ENCODE data around the gene IL2RA. TPM values are rescaled to one million over a fixed set of nuclear protein-coding genes. Genes with fewer than 3 reads are reported as not detected.

IL2RA gene
- total RNA-seq, 2 experiments from 2014 or later: 437 to 446 TPM

DNA sequence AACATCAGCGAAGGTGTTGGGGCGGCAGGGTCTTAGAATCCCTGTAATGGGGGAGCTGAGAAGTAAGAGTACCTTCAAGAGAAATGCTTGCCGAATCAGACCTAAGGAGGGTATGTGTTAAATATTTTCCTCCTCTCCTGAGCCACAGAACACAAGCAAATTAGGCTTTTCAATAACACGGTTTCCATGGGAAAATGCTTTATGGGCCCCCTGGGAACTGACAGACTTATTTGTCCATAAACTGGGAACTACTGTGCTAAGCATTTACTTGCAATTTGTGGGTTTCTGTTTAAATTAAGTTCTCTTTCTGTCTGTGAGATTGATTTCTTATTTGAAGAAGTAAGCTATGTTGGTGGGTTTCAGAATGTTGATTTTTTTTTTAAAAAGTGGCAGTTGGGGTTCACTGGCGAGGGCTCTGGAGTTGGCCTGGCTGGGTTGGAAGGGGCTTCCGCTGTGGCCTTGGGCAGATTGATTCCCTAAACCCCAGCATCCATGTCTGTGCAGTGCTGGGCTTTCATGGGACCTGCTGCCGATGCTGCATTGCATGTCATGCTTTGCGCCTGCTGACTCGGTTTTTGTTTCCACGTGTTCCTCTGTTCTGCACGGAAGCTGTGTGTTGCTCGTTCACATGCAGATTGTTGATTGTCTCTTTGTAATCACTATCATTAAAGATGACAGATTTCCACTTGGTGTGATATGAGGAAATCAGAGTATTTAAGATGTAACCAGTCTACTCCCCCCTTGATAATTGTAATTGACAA is 33.8 kb upstream of the IL2RA start:
- no peak for DNase-seq
- ChIA-PET CTCF (interaction anchor here (0.9 to 1.4 kb wide), 2 partner anchors 9 to 306 kb away, joined by 5 to 7 read pairs; no protein-coding TSS in a partner anchor), POLR2A (no interaction called here)
- Mint-ChIP-seq H3K27ac (no peak overlapping the region), H3K4me3 (no peak overlapping the region), H3K4me1 (peaks cover 65% of the 10 kb centered on the region), H3K36me3 (ENCODE audit: low read depth) (peaks cover 51% of the 10 kb centered on the region), H3K27me3 (no peaks in the 10 kb centered on the region), H3K9me3 (no peaks in the 10 kb centered on the region)

DNA sequence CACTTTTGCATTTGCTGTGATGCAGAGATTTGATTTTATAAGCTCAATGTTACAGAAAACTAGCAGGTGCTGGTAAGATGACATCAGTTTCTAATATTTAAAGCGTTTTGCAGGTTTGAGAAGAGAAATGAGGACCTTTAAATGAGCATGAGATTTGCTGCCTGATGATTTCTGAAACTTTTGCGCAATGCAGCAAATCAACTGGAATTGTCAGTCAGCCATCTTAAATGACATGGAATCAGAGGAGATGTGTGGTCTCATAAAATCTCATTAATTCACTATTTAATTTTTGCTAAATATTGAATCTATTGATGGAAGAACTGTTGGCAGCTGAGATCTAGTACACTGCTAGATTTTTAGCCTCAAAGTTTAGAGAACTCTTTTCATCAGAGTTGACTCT is 30.6 kb upstream of the IL2RA start:
- POLR2A ChIA-PET: interaction anchor here (0.6 to 1.7 kb wide), 5 partner anchors 10 to 404 kb away, joined by 3 to 7 read pairs (median 4); no protein-coding TSS in a partner anchor
- Mint-ChIP-seq H3K27me3 (no peaks in the 10 kb centered on the region), H3K4me3 (no peak overlapping the region), H3K4me1 (peaks cover 75% of the 10 kb centered on the region), H3K9me3 (no peaks in the 10 kb centered on the region), H3K27ac (no peak overlapping the region), H3K36me3 (ENCODE audit: low read depth) (peaks cover 36% of the 10 kb centered on the region)
- DNase-seq: no peak
- CTCF ChIA-PET: interaction anchor here (1.0 to 2.7 kb wide), 3 partner anchors 74 to 110 kb away, joined by 3 to 7 read pairs (median 6); partner anchors contain the start of gene PFKFB3

DNA sequence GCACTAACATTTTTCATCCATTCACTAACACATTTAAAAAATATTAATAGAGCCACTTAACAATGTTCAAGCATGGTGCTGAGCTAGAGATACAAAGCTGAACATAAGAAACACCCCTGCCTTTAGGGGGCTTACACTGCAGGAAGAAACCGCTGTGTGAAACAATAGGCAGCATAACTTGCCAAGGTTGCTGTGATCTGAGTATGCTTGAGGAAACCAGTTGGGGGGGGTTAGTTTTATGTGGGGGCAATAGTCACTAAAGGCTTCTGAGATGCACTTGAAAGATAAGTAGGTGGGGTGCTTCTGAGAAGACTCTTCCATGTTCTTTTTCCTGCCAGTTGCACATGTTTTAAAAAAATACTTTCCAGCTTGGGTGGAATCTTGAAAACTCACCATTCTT is 29.5 kb upstream of the IL2RA start:
- ChIA-PET POLR2A (interaction anchor here (1.0 to 2.6 kb wide), 4 partner anchors 29 to 41 kb away, joined by 3 to 18 read pairs (median 6); no protein-coding TSS in a partner anchor), CTCF (interaction anchor here (0.6 to 2.9 kb wide), 8 partner anchors 41 to 310 kb away, joined by 3 to 7 read pairs (median 3); partner anchors contain the start of genes ANKRD16, FBH1 and PFKFB3)
- Mint-ChIP-seq H3K9me3 (no peaks in the 10 kb centered on the region), H3K4me1 (peaks cover 79% of the 10 kb centered on the region), H3K27ac (peak overlapping the region; percentile 31), H3K36me3 (ENCODE audit: low read depth) (peaks cover 28% of the 10 kb centered on the region), H3K27me3 (no peaks in the 10 kb centered on the region), H3K4me3 (peak overlapping the region; percentile 35)
- DNase-seq: no peak

DNA sequence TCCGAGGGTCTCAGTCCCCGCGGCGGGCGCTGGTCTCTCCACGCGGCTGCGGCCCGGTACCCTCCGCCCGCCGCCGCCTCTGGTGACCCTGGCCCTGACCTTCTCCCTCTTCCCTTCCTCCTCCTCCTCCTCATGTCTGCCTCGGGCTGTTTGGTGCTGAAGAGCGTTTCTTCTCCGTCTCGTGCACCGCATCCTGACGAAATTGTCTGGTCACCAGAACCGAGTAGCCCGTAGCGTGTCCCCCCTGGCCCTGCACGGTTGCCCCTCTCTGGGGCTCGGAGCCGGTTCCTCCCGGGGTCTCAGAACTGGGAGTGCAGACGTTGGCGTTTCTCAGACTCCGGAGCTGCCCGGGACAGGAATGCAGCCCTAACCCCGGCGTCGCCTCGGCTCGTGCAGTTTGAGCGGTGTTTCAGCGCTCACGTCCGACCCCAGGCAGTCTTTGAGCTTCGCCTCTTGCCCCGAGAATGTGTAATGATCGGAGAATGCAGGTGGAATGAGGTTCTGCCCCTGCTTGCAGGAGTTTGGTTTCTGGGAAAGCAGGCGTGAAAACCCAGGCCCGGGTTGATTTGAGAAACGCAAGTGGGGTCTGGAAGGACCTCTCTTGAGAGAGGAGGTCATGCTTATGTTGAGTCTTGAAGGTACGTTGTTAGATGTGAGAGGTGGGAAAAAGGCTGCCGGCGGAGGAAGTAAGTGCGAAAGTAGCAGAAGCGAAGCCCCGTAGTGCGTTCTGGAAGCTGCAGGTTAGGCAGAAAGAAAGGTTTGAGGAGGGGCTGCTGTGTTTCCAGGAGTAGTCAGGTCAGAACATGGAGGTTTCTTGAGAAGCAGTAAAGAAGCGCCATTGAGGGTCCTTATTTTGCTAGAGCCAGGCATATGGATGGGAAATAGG is 27.4 kb upstream of the IL2RA start:
- peaks cover 73% of the 10 kb centered on the region for H3K4me1 Mint-ChIP-seq
- peak overlapping the region; percentile 54 for H3K27ac Mint-ChIP-seq
- peaks cover 24% of the 10 kb centered on the region for H3K36me3 Mint-ChIP-seq (ENCODE audit: low read depth)
- POLR2A ChIA-PET: interaction anchor here (0.8 to 2.6 kb wide), 21 partner anchors 8 to 384 kb away, joined by 3 to 18 read pairs (median 5); partner anchors contain the start of genes IL15RA and IL2RA
- H3K9me3 Mint-ChIP-seq: no peaks in the 10 kb centered on the region
- CTCF ChIA-PET: interaction anchor here (0.8 to 2.9 kb wide), 14 partner anchors 8 to 316 kb away, joined by 3 to 8 read pairs (median 4); partner anchors contain the start of genes IL2RA and PFKFB3
- H3K27me3 Mint-ChIP-seq: no peaks in the 10 kb centered on the region
- DNase-seq: no peak
- peak overlapping the region; percentile 96 for H3K4me3 Mint-ChIP-seq

DNA sequence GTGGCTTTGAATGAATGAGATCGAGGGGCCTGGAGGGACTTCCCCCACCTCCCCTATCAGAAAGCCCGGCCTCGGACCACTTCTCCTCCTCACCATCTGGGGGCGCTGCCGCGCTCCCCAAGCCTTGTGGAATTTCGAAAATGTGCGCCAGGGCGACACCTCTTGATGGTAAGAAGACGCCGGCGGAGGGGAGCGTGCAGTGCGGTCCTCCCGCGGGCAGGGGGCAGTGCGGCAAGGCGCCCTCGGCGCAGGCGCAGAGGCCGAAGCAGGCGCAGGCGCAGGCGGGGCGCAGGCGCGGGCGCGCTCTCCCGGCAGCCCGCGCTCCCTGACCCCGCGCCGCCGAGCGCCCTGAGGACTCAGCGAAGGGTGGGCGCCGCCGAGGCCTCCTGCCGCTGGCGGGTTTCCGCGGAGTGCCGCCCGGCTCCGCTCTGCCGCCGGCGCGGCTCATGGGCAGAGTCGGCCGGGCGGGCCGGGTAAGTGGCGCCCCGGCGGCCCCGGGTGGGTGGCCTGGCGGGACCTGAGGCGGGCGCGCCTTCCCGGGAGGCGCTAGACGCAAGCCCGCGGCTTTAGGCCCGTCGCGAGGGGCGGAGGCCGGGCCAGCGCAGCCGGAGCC is 26.7 kb upstream of the IL2RA start, which contains the start of gene RBM17:
RBM17 (plus strand) TSS at position 314 of the 613 bp plus-strand sequence. CDS start 8,032 bp downstream, outside the sequence.
- Mint-ChIP-seq H3K27me3 (no peaks in the 10 kb centered on the region), H3K4me3 (peak within 1 kb of the TSS; percentile 96), H3K9me3 (no peaks in the 10 kb centered on the region), H3K4me1 (peaks cover 71% of the 10 kb centered on the region), H3K36me3 (ENCODE audit: low read depth) (peaks cover 18% of the 10 kb centered on the region), H3K27ac (peak within 1 kb of the TSS; percentile 54)
- DNase-seq: peak; percentile 98
- ChIA-PET POLR2A (interaction anchor here (0.9 to 2.6 kb wide), 11 partner anchors 11 to 321 kb away, joined by 3 to 18 read pairs (median 6); partner anchors contain the start of genes IL15RA and IL2RA), CTCF (interaction anchor here (1.2 to 3.4 kb wide), 7 partner anchors 18 to 114 kb away, joined by 4 to 138 read pairs (median 7); partner anchors contain the start of genes IL2RA and PFKFB3)

DNA sequence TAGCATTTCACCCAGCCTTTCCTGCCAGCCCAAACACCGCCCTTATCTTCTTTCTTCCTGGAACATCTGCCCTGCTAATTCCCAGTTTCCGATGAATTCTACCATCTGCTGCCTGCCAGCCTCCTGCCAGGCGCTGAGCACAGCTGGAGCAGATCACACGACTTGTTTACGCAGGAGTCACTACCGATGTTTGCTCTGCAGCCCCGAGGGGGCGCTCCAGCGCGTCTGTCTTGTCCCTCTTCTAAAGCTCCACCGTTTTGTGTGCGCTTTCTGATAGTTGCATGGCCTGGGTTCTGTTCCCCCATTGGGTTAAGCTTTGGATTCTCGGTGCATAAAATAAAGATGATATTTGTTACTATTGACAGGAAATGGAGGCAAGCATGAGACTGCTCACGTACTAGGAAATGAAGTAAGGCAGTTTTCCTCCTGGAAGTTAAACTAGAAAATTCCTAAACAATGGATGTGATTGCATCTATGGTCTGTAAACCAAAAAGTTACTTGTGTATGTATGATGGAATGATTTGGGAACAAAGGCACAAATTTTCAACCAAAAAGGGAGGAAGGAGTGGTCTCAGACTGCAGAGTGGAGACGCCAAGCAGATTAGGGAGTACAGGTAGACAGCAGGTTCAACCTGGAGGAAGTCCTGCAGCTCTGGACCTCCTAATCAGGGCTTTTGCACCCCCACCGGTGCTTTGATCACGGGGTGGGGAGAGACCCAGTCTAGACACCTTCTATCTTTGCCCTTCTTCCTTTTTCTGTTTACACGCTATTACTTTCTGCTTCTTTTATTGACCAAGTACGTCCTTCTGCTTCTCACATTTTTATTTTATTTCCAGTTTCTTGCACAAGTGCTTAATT is 24.4 kb upstream of the IL2RA start:
- no peaks in the 10 kb centered on the region for H3K27me3 Mint-ChIP-seq
- peak; percentile 90 for DNase-seq
- peak overlapping the region; percentile 87 for H3K27ac Mint-ChIP-seq
- peaks cover 4% of the 10 kb centered on the region for H3K9me3 Mint-ChIP-seq
- POLR2A ChIA-PET: interaction anchor here (0.7 to 2.9 kb wide), 13 partner anchors 13 to 322 kb away, joined by 3 to 50 read pairs (median 10); partner anchors contain the start of genes ANKRD16, FBH1 and IL2RA
- H3K36me3 Mint-ChIP-seq (ENCODE audit: low read depth): peaks cover 18% of the 10 kb centered on the region
- peak overlapping the region; percentile 63 for H3K4me3 Mint-ChIP-seq
- H3K4me1 Mint-ChIP-seq: peaks cover 78% of the 10 kb centered on the region
- CTCF ChIA-PET: interaction anchor here (0.5 to 3.4 kb wide), 36 partner anchors 9 to 1324 kb away, joined by 3 to 138 read pairs (median 7); partner anchors contain the start of genes IL15RA, IL2RA, PFKFB3 and SFMBT2

DNA sequence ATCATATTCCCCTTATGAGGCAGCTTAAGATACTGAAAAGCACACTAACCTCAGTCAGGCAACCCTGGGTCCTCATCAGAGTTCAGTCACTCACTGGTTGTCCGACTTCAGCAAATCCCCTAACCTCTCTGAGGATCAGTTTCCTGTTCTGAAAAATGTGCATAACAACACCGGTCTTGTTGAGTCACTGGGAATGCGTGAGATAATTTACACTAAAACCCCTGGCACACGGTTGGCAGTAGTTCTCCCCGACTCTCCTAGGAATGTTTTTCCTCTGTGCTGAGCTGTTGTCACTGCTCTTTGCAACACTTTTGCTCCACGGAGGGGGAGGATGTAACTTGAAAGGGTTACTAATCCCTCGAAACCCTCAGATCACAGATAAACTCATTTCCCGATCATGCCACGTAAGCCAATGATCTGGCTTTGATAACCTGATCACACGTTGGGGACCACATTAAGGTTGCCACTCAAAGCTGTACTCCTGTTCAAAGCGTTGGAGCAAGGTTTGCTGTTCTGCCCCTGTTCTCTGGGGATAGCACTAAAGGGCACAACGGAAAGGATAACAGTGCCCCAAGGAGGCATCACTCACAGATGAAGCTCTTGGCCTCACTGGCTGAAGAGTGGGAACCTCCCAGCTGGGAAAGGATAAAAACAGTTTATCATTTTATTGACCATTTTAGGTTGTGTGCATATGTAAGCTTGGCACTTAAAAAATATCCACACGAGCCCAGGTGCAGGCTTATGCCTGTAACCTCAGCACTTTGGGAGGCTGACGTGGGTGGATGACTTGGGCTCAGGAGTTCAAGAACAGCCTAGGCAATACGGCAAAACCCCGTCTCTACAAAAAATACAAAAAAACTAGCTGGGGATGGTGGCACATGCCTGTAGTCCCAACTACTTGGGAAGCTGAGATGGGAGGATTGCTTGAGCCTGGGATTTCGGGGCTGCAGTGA is 21.6 kb upstream of the IL2RA start:
- Mint-ChIP-seq H3K27me3 (no peaks in the 10 kb centered on the region), H3K9me3 (peaks cover 4% of the 10 kb centered on the region), H3K4me1 (peaks cover 74% of the 10 kb centered on the region), H3K36me3 (ENCODE audit: low read depth) (peaks cover 14% of the 10 kb centered on the region), H3K27ac (peak overlapping the region; percentile 86), H3K4me3 (peak overlapping the region; percentile 68)
- CTCF ChIA-PET: interaction anchor here (0.8 to 2.6 kb wide), 17 partner anchors 9 to 516 kb away, joined by 3 to 24 read pairs (median 8); partner anchors contain the start of genes IL15RA and PFKFB3
- POLR2A ChIA-PET: interaction anchor here (0.6 to 5.5 kb wide), 17 partner anchors 9 to 506 kb away, joined by 3 to 168 read pairs (median 6); partner anchors contain the start of genes GDI2, IL15RA and IL2RA
- DNase-seq: peak; percentile 77

DNA sequence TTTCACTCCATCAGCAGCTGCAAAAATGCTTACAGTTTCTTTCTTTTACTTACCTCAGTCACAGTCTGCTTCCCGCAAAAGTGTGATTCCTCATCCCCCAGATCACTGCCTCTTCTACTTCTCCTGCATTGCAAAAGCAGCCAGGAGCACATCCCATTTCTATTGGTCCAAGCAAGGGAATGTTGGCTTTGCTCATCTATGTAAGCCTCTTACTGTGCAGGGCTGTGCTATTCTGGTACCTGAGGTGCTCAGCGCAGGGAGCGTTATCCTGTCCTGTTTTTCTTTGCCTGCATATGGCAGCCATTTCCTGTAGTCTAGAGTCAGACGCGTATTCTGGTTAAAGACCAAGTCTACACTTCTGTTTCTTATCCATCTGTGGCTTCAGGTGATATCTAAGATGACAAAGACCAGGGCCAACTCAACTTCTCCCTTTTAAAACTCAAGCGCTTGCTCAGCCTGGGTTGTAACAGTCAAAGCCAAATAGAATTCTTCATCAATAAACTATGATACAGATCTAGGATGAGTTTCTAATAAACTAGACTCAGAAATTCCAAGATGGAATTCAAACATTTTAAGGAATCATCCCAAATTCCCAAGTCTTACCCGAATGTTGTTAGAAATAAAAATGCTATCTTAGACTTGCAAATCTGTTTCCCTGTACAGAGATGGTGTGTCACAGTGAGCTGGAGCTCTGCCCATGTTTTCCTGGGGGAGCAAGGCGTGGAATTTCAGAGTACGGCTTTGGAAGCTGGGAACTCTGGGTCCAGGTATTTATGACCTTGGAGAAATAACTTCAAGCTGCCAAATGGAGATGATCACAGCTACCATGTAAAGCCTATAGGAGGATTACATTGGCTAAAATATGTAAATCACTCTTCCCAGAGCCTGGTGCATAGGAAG is 20.6 kb upstream of the IL2RA start:
- CTCF ChIA-PET: interaction anchor here (0.8 to 2.6 kb wide), 16 partner anchors 8 to 518 kb away, joined by 3 to 24 read pairs (median 8); no protein-coding TSS in a partner anchor
- Mint-ChIP-seq H3K4me1 (peaks cover 66% of the 10 kb centered on the region), H3K36me3 (ENCODE audit: low read depth) (peaks cover 14% of the 10 kb centered on the region), H3K27me3 (no peaks in the 10 kb centered on the region), H3K9me3 (peaks cover 4% of the 10 kb centered on the region), H3K27ac (peak overlapping the region; percentile 86), H3K4me3 (peak overlapping the region; percentile 68)
- POLR2A ChIA-PET: interaction anchor here (0.9 to 5.5 kb wide), 14 partner anchors 7 to 414 kb away, joined by 3 to 168 read pairs (median 7); partner anchors contain the start of genes GDI2, IL15RA and IL2RA
- no peak for DNase-seq

DNA sequence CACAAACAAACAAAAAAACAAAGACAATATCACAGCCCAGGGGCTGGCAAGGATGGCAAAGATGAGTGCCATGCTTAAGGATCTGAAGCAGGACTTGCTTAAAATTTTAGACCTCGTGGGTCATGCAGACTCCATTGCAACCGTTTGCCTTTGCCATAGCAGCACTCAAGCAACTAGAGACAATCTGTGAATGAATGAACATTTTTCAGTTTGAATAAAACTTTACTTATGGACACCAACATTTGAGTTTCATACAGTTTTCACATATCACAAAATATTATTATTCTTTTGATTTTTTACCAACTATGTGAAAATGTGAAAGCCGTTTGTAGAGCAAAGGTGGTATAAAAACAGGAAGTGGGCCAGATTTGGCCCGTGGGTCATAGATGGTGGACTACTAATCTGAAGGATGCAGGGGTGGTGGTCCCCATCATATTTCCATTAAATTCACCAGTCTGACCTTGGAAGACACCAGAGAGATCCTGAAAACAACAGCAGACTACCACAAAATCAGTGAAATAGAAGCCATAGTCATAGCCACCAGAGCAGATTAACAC is 18.3 kb upstream of the IL2RA start:
- Mint-ChIP-seq H3K36me3 (ENCODE audit: low read depth) (peaks cover 14% of the 10 kb centered on the region), H3K4me3 (no peak overlapping the region), H3K9me3 (peaks cover 4% of the 10 kb centered on the region), H3K27me3 (no peaks in the 10 kb centered on the region), H3K4me1 (peaks cover 61% of the 10 kb centered on the region), H3K27ac (no peak overlapping the region)
- ChIA-PET POLR2A (interaction anchor here (1.1 to 5.5 kb wide), 4 partner anchors 10 to 22 kb away, joined by 3 to 168 read pairs (median 36); partner anchors contain the start of gene IL2RA), CTCF (interaction anchor here (0.7 to 1.7 kb wide), 4 partner anchors 7 to 12 kb away, joined by 3 to 7 read pairs (median 3); no protein-coding TSS in a partner anchor)
- no peak for DNase-seq
